NT2/D1 (cell line): ENCODE results near the gene GSK3B.

ENCODE experiments used
- YY1 ChIP-seq: IDR thresholded peaks from 2 replicates; pipeline ENCODE4 v1.6.1; 2011; ENCODE audit not compliant: insufficient read length, insufficient read depth
- ZNF274 ChIP-seq: IDR thresholded peaks from 2 replicates; pipeline ENCODE4 v1.6.1; 2011; ENCODE audit warnings: mild to moderate bottlenecking, low read depth, low read length

DNA sequence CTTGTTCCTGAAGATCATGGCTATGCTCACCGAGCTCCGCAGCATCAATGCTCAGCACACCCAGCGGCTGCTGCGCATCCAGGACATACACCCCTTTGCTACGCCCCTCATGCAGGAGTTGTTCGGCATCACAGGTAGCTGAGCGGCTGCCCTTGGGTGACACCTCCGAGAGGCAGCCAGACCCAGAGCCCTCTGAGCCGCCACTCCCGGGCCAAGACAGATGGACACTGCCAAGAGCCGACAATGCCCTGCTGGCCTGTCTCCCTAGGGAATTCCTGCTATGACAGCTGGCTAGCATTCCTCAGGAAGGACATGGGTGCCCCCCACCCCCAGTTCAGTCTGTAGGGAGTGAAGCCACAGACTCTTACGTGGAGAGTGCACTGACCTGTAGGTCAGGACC is 277.2 kb downstream of the GSK3B start:
- no peak for TF ChIP-seq ZNF274
- no peak for TF ChIP-seq YY1
